H1 (cell line): Measurements from ENCODE around the gene CTNND2. TPM values are rescaled to one million over a fixed set of nuclear protein-coding genes. Genes with fewer than 3 reads are reported as not detected.

ENCODE experiments used
- CBX8 ChIP-seq: fragments of 300-800, 300-1000 bp; sonication (generic); IDR thresholded peaks from 2 replicates; pipeline ENCODE4 v1.7.1; 2016; ENCODE audit warnings: low read depth, low read length, borderline replicate concordance
- EP300 ChIP-seq, 2 experiments: IDR thresholded peaks; 1 replicate in 1 of 2; 2 replicates in 1 of 2; pipeline ENCODE4 v1.6.1; 2011 to 2012; ENCODE audit warnings: low read depth in 2 of 2, low read length in 2 of 2, mild to moderate bottlenecking in 2 of 2, borderline replicate concordance in 1 of 2, inconsistent platforms in 1 of 2, moderate library complexity in 1 of 2
- KDM1A ChIP-seq: fragments of 200-600, 300-600 bp; sonication (generic); IDR thresholded peaks from 2 replicates; pipeline ENCODE4 v1.7.1; 2016; ENCODE audit warnings: mild to moderate bottlenecking, low read length, borderline replicate concordance
- RBBP5 ChIP-seq: IDR thresholded peaks from 2 replicates; pipeline ENCODE4 v1.7.1; 2012; ENCODE audit warnings: low read depth, mild to moderate bottlenecking, inconsistent platforms, low read length, moderate library complexity, borderline replicate concordance
- RFX5 ChIP-seq: IDR thresholded peaks from 2 replicates; pipeline ENCODE4 v1.6.1; 2011; ENCODE audit warnings: low read depth, low read length, improper control_type of control experiment, borderline replicate concordance
- SAP30 ChIP-seq: fragments of 300-600 bp; sonication (generic); IDR thresholded peaks from 2 replicates; pipeline ENCODE4 v1.7.1; 2012; ENCODE audit warnings: low read length, moderate library complexity, mild to moderate bottlenecking, inconsistent platforms; ENCODE audit not compliant: insufficient read depth, insufficient replicate concordance
- SIRT6 ChIP-seq: IDR thresholded peaks from one replicate; pipeline ENCODE4 v1.7.1; 2012; ENCODE audit warnings: low read length, inconsistent platforms
- SP1 ChIP-seq: IDR thresholded peaks from 2 replicates; pipeline ENCODE4 v1.6.1; 2011; ENCODE audit warnings: low read depth, low read length
- SP4 ChIP-seq: IDR thresholded peaks from 2 replicates; pipeline ENCODE4 v1.6.1; 2012; ENCODE audit warnings: low read length, inconsistent platforms
- TCF12 ChIP-seq: IDR thresholded peaks from 2 replicates; pipeline ENCODE4 v1.6.1; 2011; ENCODE audit warnings: low read depth, mild to moderate bottlenecking, low read length
- polyA plus RNA-seq, 7 experiments: library from polyadenylated mRNA; depleted of rRNA in 3 of 7; stranded (reverse) in 5 of 7; unstranded in 2 of 7; fragments of >200 nt in 5 of 7; fragments of 200-250 nt in 2 of 7; gene quantifications; 1 replicate in 5 of 7; 2 replicates in 1 of 7; 4 replicates in 1 of 7; pipeline versions ENCODE4 v1.2.1 to v1.2.3, GENCODE V29; 2011 to 2013; ENCODE audit warnings: missing spikeins in 2 of 7, mixed read lengths in 2 of 7
- total RNA-seq: library from RNA; stranded (reverse); fragmentation: NEBNext Ultra II Directional; extraction: Animal tissue kit (Norgen Biotek cat#: 25700); gene quantifications from 2 replicates; pipeline ENCODE4 v1.2.1, GENCODE V29; 2021
- TF ChIP-seq, protein P1 (sequence below): fragments of 300-600 bp; sonication (generic); IDR thresholded peaks from 2 replicates; pipeline ENCODE4 v1.7.1; 2012; ENCODE audit warnings: low read length, moderate library complexity, mild to moderate bottlenecking, inconsistent platforms; ENCODE audit not compliant: insufficient replicate concordance

Gene CTNND2
- total and polyA plus RNA-seq, 2 of the 8 experiments (the other 6 are each of a cell fraction or from before 2014, with no cell fraction given): 7.4 to 14.2 TPM

DNA sequence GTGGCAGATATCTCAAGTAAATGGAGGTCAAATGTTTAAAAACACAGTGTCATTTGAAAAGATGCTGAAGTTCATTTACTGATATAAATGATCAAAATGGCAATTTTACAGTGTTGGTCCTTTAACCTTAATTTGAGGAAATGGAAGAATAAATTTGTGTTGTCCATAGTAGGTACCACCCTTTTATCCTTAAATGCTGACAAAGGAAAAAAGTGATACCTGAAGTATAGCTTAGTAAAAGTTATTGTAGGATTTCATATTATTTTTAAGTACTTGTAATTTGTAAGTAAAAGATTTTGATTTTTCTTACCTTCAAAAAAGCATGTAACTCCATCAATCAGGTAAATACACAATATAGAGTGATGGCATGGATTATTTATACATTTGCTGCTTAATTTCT lies 976.6 kb downstream of the CTNND2 start (continued):
- TF ChIP-seq, protein P1, sequence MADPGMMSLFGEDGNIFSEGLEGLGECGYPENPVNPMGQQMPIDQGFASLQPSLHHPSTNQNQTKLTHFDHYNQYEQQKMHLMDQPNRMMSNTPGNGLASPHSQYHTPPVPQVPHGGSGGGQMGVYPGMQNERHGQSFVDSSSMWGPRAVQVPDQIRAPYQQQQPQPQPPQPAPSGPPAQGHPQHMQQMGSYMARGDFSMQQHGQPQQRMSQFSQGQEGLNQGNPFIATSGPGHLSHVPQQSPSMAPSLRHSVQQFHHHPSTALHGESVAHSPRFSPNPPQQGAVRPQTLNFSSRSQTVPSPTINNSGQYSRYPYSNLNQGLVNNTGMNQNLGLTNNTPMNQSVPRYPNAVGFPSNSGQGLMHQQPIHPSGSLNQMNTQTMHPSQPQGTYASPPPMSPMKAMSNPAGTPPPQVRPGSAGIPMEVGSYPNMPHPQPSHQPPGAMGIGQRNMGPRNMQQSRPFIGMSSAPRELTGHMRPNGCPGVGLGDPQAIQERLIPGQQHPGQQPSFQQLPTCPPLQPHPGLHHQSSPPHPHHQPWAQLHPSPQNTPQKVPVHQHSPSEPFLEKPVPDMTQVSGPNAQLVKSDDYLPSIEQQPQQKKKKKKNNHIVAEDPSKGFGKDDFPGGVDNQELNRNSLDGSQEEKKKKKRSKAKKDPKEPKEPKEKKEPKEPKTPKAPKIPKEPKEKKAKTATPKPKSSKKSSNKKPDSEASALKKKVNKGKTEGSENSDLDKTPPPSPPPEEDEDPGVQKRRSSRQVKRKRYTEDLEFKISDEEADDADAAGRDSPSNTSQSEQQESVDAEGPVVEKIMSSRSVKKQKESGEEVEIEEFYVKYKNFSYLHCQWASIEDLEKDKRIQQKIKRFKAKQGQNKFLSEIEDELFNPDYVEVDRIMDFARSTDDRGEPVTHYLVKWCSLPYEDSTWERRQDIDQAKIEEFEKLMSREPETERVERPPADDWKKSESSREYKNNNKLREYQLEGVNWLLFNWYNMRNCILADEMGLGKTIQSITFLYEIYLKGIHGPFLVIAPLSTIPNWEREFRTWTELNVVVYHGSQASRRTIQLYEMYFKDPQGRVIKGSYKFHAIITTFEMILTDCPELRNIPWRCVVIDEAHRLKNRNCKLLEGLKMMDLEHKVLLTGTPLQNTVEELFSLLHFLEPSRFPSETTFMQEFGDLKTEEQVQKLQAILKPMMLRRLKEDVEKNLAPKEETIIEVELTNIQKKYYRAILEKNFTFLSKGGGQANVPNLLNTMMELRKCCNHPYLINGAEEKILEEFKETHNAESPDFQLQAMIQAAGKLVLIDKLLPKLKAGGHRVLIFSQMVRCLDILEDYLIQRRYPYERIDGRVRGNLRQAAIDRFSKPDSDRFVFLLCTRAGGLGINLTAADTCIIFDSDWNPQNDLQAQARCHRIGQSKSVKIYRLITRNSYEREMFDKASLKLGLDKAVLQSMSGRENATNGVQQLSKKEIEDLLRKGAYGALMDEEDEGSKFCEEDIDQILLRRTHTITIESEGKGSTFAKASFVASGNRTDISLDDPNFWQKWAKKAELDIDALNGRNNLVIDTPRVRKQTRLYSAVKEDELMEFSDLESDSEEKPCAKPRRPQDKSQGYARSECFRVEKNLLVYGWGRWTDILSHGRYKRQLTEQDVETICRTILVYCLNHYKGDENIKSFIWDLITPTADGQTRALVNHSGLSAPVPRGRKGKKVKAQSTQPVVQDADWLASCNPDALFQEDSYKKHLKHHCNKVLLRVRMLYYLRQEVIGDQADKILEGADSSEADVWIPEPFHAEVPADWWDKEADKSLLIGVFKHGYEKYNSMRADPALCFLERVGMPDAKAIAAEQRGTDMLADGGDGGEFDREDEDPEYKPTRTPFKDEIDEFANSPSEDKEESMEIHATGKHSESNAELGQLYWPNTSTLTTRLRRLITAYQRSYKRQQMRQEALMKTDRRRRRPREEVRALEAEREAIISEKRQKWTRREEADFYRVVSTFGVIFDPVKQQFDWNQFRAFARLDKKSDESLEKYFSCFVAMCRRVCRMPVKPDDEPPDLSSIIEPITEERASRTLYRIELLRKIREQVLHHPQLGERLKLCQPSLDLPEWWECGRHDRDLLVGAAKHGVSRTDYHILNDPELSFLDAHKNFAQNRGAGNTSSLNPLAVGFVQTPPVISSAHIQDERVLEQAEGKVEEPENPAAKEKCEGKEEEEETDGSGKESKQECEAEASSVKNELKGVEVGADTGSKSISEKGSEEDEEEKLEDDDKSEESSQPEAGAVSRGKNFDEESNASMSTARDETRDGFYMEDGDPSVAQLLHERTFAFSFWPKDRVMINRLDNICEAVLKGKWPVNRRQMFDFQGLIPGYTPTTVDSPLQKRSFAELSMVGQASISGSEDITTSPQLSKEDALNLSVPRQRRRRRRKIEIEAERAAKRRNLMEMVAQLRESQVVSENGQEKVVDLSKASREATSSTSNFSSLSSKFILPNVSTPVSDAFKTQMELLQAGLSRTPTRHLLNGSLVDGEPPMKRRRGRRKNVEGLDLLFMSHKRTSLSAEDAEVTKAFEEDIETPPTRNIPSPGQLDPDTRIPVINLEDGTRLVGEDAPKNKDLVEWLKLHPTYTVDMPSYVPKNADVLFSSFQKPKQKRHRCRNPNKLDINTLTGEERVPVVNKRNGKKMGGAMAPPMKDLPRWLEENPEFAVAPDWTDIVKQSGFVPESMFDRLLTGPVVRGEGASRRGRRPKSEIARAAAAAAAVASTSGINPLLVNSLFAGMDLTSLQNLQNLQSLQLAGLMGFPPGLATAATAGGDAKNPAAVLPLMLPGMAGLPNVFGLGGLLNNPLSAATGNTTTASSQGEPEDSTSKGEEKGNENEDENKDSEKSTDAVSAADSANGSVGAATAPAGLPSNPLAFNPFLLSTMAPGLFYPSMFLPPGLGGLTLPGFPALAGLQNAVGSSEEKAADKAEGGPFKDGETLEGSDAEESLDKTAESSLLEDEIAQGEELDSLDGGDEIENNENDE: no peak
- no peak for TF ChIP-seq RFX5
- no peak for TF ChIP-seq RBBP5
- TF ChIP-seq EP300 (IDR thresholded peaks at IDR 0.05; ENCODE audit: borderline replicate concordance in 1 of 2, low read depth in 2 of 2, low read length in 2 of 2): no peak
- no peak for TF ChIP-seq SP1
- TF ChIP-seq SP4: no peak
- TF ChIP-seq KDM1A: no peak
- TF ChIP-seq SIRT6: no peak
- TF ChIP-seq TCF12: no peak
- TF ChIP-seq CBX8: no peak
- no peak for TF ChIP-seq SAP30
